Brain microvascular endothelial cell (primary cell): ENCODE data around the gene TXNRD1.
"Not testable (repeated sequence)": the region's sequence is repeated elsewhere in the genome, so short reads cannot be mapped to it uniquely, and the experiment has no call there.

ENCODE experiments used
- DNase-seq: peaks from one replicate; pipeline ENCODE4 v3.0.0-alpha.2; 2020
- H3K27ac ChIP-seq: fragments of 250-450 bp; sonication (Bioruptor Pico); 2 replicates; pipeline ENCODE4 v1.5.1; 2020; ENCODE audit warnings: mild to moderate bottlenecking, moderate library complexity
- H3K27me3 ChIP-seq: fragments of 250-450 bp; sonication (Bioruptor Pico); replicated peaks from 2 replicates; pipeline ENCODE4 v1.5.1; 2020; ENCODE audit warnings: mild to moderate bottlenecking
- H3K36me3 ChIP-seq: fragments of 250-450 bp; sonication (Bioruptor Pico); replicated peaks from 2 replicates; pipeline ENCODE4 v1.5.1; 2020; ENCODE audit warnings: mild to moderate bottlenecking
- H3K4me3 ChIP-seq: 2 replicates; pipeline ENCODE4 v1.5.1; 2011; ENCODE audit warnings: low read depth, mild to moderate bottlenecking, control low read depth, low read length, moderate library complexity
- CTCF ChIP-seq: IDR thresholded peaks from 2 replicates; pipeline ENCODE4 v1.5.1; 2011; ENCODE audit warnings: low read depth, mild to moderate bottlenecking, moderate library complexity, low read length, control low read depth, inconsistent platforms; ENCODE audit errors: missing control alignments
- in situ Hi-C: cut with HindIII; loops from 2 replicates; pipeline ENCODE4 v1.10.0; 2017; ENCODE audit warnings: low sequenced_read_pairs, low pct_ligation_motif_present

The TXNRD1 gene

GRCh38 chr12:104386461-104386860, 170.9 kb downstream of the TXNRD1 start:
- in situ Hi-C loops = no loop called here
- no peak for DNase-seq
- Histone ChIP-seq H3K36me3 (no peaks in the 10 kb centered on the region), H3K4me3 (no peak overlapping the region), H3K27me3 (no peaks in the 10 kb centered on the region), H3K27ac (no peak overlapping the region)
- TF ChIP-seq CTCF = no peak

DNA sequence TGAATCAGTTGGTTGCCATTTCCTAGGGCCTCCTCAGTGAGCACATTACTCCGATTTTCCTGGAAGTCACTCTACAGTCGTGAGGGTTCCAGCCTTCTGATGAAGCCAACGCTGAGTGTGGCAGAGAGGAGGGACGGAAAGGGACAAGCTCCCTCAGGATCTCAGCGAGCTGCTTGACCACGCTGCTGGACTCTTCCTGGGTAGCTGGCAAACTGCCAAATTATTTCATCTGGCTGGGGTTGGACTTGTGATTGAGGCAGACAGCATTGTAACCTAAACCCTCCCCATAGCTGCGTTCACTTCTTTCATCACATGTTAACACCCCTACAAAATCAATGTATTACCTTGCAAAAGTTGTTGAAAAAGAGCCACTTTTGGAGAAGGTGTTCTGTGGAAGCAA, 171.6 kb downstream of the TXNRD1 start:
- in situ Hi-C loops = no loop called here
- DNase-seq = peak; percentile 19
- H3K27me3 ChIP-seq = no peaks in the 10 kb centered on the region
- no peak overlapping the region for H3K27ac ChIP-seq
- no peaks in the 10 kb centered on the region for H3K36me3 ChIP-seq
- TF ChIP-seq CTCF = no peak
- H3K4me3 ChIP-seq = no peak overlapping the region

DNA sequence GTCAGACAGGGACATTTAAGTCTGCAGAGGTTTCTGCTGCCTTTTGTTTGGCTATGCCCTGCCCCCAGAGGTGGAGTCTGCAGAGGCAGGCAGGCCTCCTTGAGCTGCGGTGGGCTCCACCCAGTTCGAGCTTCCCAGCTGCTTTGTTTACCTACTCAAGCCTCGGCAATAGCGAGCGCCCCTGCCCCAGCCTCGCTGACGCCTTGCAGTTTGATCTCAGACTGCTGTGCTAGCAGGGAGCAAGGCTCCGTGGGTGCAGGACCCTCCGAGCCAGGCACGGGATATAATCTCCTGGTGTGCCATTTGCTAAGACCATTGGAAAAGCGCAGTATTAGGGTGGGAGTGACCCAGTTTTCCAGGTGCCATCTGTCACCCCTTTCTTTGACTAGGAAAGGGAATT, 178.5 kb downstream of the TXNRD1 start:
- H3K4me3 ChIP-seq, H3K36me3 ChIP-seq, H3K27me3 ChIP-seq, H3K27ac ChIP-seq, in situ Hi-C loops, DNase-seq: not testable (repeated sequence)
